Measurements from ENCODE around the gene STAB2. TPM values are rescaled to one million over a fixed set of nuclear protein-coding genes. Genes with fewer than 3 reads are reported as not detected.

The STAB2 gene
- total and polyA plus RNA-seq, 8 donors: under 0.01 to 4.0 (median 0.95) TPM; not detected in 4

GRCh38 chr12:103698752-103699560 lies 111.9 kb downstream of the STAB2 start:
- DNase-seq: no peak
- Histone ChIP-seq H3K4me1 (no peaks in the 10 kb centered on the region), H3K9me3 (no peaks in the 10 kb centered on the region), H3K27me3 (peaks cover 0 to 7% (median 0%) of the 10 kb centered on the region in 3 donors), H3K27ac (no peak overlapping the region), H3K36me3 (no peaks in the 10 kb centered on the region), H3K4me3 (no peak overlapping the region)
- intact Hi-C loops (cut with DNase I; ENCODE audit: low total_unique reads): no loop called here
- 68 to 79% (median 77%) methylated on average over 9 of the region's 9 CpGs for WGBS, 5 donors
- TF ChIP-seq EP300 (IDR thresholded peaks at IDR 0.05) (no peak), POLR2AphosphoS5 (IDR thresholded peaks at IDR 0.05) (no peak), POLR2A (IDR thresholded peaks at IDR 0.05) (no peak), CTCF (IDR thresholded peaks at IDR 0.05) (no peak)

- Histone ChIP-seq H3K4me3 (no peak overlapping the region), H3K27ac (no peak overlapping the region), H3K27me3 (no peaks in the 10 kb centered on the region), H3K36me3 (no peaks in the 10 kb centered on the region), H3K4me1 (no peaks in the 10 kb centered on the region), H3K9me3 (no peaks in the 10 kb centered on the region)
- no peak for DNase-seq
- intact Hi-C loops (cut with DNase I; ENCODE audit: low total_unique reads): no loop called here
- TF ChIP-seq CTCF (IDR thresholded peaks at IDR 0.05) (no peak), POLR2A (IDR thresholded peaks at IDR 0.05) (no peak), POLR2AphosphoS5 (IDR thresholded peaks at IDR 0.05) (no peak), EP300 (IDR thresholded peaks at IDR 0.05) (no peak)
- WGBS, 5 donors: 57 to 77% (median 77%) methylated on average over 2 of the region's 2 CpGs
Observed at GRCh38 chr12:103705098-103705497, 118.0 kb downstream of the STAB2 start.

GRCh38 chr12:103705927-103706326 lies 118.9 kb downstream of the STAB2 start:
- Histone ChIP-seq H3K4me3 (no peak overlapping the region), H3K27me3 (no peaks in the 10 kb centered on the region), H3K9me3 (no peaks in the 10 kb centered on the region), H3K4me1 (no peaks in the 10 kb centered on the region), H3K27ac (no peak overlapping the region), H3K36me3 (no peaks in the 10 kb centered on the region)
- intact Hi-C loops (cut with DNase I; ENCODE audit: low total_unique reads): no loop called here
- DNase-seq: no peak
- TF ChIP-seq POLR2A (IDR thresholded peaks at IDR 0.05) (no peak), POLR2AphosphoS5 (IDR thresholded peaks at IDR 0.05) (no peak), CTCF (IDR thresholded peaks at IDR 0.05) (no peak), EP300 (IDR thresholded peaks at IDR 0.05) (no peak)
- 77 to 97% (median 89%) methylated on average over 2 of the region's 2 CpGs for WGBS, 5 donors

- Histone ChIP-seq H3K4me1 (no peaks in the 10 kb centered on the region), H3K9me3 (no peaks in the 10 kb centered on the region), H3K27ac (no peak overlapping the region), H3K4me3 (no peak overlapping the region), H3K36me3 (no peaks in the 10 kb centered on the region), H3K27me3 (no peaks in the 10 kb centered on the region)
- no peak for DNase-seq
- TF ChIP-seq POLR2A (IDR thresholded peaks at IDR 0.05): no peak
- TF ChIP-seq CTCF (IDR thresholded peaks at IDR 0.05): no peak
- TF ChIP-seq EP300 (IDR thresholded peaks at IDR 0.05): no peak
- TF ChIP-seq POLR2AphosphoS5 (IDR thresholded peaks at IDR 0.05): no peak
- intact Hi-C loops (cut with DNase I; ENCODE audit: low total_unique reads): no loop called here
Observed at GRCh38 chr12:103707446-103707845, 120.4 kb downstream of the STAB2 start.
